GM21717 (cell line): ENCODE data around the gene ATRAID.
"Not testable (repeated sequence)": the region's sequence is repeated elsewhere in the genome, so short reads cannot be mapped to it uniquely, and the experiment has no call there.

ENCODE experiments used
- ATAC-seq: cut with Tn5 transposase; IDR thresholded peaks from one replicate; pipeline ENCODE4 v1.9.1; 2021; ENCODE audit warnings: mild to moderate bottlenecking, moderate library complexity; ENCODE audit not compliant: unreplicated experiment

Gene ATRAID, protein sequence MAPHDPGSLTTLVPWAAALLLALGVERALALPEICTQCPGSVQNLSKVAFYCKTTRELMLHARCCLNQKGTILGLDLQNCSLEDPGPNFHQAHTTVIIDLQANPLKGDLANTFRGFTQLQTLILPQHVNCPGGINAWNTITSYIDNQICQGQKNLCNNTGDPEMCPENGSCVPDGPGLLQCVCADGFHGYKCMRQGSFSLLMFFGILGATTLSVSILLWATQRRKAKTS

DNA sequence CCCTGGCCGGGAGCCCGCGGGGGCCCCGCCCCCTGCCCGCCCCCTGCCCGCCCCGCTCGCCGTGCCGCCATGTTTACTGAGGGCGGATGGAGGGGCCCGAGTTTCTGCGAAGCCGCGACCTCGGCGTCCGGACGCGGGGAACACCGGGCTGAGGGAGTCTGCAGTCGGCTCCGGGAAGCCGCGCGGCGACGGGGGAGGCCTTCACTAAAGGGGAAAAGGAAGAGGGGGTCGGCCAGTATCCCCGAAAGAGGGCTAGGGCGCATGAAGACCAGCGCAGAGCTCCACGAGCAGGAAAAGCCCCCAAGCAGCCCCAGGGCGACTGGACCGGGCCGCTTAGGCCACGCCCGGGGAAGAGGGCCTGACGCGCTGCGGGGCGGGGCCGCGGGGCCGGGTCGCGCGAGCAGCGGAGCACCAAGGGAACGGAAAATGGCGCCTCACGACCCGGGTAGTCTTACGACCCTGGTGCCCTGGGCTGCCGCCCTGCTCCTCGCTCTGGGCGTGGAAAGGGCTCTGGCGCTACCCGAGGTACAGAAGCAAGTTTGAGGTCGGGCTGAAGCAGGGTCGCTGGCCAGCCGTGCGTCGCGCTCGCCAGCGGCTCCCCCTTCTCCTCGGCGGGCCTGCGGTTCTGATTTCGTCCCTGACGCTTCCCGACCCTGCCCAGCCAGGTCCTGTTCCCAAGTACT is at the start of gene ATRAID, which contains the start of gene SLC5A6:
ATRAID (plus strand) TSS at position 99 of the 683 bp plus-strand sequence; CDS start at position 427, 328 bp downstream.
SLC5A6 (minus strand) TSS at position 326 of the 683 bp plus-strand sequence. CDS start 4,618 bp downstream, outside the sequence.
- peak; percentile 80 for ATAC-seq

DNA sequence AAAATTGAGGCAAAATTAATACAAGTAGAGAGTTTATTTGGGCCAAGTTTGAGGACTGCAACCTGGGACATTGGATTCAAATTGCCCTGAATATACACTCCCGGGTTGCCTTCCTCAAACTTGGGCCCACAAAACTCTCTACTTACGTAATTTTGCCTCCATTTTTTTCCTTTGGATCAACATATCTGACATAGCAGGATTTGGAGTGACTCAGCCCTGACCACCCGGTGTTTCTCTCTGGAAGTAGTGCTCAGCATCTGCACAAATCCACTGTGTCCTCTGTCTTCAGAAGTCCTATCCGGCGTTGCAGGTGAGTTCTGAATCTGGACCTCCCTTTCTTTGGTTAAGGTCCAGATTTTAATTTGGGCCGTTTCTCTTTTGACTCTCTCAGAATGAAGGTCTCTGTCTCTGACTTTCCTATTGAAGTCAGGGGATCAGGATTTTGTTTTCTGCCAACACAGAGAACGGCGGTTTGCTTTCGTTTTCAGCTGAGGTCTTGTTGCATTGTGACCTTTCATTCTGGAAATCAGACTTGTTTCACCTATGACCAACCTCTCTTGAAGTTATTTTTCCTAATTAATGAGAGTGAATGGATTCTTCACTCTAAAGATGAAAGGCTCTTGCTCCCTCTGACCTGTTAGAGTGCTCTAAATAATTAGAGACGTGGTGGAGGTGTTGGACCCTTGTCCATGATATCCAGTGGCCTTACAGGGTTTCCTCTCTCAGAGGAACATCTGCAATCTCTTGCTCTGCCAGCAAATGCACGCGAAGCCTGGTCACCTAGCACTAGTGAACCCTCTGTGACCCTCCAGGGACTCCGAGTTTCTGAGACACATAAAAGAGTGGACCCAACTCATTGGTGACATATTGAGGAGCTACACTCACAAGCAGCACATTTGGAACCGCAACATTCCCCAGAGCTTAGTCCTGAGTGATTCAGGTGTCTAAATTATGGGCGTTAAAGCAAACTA is 49.4 kb upstream of the ATRAID start:
- ATAC-seq: no peak

DNA sequence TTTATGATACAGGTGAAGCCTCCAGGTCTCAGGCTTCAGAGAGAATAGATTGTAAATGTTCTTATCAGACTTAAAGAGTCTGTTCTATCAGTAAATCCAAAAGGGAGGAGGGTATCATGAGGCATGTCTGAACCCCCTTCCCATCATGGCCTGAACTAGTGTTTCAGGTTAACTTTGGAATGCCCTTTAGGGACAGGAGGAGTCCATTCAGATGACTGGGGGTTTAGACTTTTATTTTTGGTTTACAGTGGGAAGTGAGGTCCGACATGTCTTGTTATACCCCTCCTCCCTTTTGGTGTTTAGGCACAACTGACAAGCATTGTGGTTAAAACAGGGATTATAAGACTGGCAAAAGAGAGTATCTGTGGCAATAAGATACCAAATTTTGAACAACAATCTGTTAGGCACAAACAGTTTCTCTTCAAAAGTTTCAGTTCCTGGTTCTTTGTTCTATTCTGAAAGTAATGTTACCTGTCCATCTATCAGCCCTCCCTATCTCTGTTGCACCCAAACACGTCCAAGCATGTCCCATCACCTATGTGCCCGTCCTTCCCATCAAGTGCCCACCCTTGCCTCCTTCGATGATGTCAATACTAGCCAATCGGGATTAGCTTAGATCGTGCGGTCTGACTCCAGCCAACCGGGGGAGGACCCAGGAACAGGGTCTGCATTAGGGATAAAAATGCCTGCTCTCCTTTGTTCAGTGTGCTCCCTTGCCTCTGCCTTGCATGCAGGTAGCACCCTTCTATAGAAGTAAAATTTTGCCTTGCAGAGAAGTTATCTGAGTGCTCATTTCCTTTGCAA is 46.7 kb upstream of the ATRAID start:
- ATAC-seq: no peak

DNA sequence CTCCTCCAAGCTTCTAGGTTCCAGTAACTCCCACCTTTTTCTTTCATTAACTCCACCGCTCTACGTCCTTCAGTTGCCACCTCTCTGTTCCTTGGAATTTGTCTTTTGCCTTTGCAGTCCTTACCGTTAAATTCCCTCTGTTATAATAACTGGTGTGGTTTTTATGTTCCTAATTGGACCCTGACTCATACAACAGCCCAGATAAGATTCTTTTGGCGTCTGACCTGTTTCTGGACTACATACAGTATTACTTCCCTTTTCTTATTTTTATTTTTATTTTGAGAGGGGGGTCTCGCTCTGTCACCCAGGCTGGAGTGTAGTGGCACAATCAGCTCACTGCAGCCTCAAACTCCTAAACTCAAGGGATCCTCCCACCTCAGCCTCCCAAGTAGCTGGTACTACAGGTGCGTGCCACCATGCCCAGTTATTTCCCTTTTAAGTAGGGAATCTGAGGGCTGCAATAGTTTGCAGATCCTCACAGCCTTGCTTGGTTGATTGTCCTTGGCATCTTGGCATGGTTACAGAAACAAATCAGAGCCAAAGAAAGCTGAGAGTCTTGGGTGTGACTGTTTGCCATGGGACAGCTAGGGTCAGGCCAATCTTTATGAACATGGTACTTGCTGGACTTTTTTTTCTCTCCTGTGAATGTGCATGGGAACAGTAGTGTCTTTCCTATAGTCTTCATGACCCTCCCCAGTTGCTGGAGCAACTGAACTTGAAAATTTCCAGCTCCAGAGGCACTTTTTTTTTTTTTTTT is 41.1 kb upstream of the ATRAID start:
- ATAC-seq: no peak

DNA sequence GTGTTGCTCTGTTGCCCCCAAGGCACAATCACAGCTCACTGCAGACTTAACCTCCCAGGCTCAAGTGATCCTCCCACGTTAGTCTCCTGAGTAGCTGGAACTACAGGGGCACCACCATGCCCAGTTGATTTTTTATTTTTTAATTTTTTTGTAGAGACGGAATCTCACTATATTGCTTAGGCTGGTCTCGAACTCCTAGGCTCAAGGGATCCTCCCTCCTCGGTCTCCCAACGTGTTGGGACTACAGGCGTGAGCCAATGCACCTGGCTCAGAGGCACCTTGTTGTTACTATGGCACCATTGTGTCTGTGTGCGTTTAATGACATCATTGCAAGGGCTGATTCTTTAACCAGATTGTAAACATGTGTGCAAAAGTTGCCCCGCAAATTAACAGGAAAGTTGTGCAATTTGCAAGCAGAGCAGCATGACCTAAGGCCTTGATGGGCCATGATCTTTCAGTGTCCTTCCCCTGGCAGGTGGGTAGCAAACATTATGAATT is 40.4 kb upstream of the ATRAID start:
- ATAC-seq: no peak

DNA sequence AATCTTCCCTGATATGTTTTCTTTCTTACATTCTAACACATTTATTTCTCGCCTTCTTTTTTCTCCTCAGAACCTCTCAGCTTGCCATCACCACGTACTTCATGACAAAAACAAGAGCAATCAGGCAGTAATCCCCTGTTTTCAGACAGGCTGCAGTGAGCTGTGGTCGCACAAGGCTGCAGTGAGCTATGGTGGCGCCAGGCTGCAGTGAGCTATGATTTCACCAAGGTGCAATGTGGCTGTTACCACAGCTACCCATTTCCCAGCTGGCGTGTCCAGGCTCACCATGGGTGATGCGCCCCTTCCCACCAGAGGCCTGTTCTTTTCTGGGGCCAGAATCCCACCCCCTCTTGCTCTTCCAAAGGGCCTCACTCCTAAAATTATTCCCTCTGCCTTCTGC is 37.2 kb upstream of the ATRAID start:
- ATAC-seq: no peak

DNA sequence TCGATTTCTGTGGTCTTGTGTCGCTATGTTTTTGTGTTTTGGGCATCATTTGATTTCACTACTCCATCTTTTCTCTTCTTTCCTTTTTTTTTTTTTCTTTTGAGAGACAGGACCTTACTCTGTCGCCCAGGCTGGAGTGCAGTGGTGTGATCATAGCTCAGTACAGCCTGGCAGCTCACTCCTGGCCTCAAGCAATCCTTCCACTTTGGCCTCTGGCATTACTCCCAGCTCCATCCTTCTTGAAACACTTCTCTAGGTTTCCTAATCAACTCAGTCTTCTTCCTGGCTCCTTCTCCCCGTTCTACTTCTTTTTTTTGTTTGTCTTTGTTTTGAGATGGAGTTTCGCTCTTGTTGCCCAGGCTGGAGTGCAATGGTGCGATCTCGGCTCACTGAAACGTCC is 36.5 kb upstream of the ATRAID start:
- ATAC-seq: no peak

DNA sequence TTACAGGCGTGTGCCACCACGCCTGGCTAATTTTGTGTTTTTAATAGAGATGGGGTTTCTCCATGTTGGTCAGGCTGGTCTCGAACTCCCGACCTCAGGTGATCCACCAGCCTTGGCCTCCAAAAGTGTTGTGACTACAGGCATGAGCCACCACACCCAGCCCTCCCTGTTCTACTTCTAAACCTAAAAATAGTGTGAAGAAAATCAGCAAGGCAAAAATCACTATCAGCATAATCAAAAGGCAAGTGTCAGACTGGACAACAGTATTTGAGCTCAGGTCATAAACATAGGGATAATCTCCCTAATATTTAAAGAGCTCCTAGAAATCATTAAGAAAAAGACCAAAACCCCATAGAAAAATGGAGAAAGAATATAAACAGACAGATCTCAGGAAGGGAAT is 36.1 kb upstream of the ATRAID start:
- not testable (repeated sequence) for ATAC-seq

DNA sequence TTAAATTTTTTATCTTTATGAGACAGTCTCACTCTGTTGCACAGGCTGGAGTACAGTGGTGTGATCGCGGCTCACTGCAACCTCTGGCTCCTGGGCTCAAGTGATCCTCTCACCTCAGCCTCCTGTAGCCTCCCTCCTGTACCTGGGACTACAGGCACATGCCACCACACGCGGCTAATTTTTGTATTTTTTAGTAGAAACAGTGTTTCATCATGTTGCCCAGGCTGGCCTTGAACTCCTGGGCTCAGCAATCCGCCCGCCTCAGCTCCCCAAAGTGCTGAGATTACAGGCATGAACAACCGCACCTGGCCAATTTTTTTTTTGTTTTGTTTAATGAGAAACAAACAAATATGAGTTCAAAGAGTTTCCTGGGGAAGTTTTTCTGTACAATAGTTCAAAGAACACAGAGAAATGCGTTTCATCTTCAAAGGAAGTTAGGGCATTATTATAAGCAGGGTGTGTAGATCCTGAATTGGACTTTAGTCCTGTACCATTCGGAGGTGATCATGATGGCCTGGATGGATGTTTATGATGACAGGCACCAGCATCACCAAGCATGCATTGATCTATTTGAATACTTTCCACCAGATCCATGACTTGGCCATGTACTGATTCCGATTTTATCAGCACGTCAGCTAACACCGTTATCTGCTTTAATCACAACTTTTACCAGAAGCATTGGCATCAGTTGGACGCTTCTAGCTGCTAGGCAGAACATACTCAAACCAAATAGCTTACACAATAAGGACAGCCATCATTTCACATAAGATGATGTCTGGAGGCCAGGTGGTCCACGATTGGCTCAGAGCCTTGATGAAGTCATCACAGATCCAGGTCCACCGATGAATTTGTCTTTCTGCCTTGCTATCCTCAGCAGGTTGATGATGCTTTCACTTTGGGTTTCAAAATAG is 34.1 kb upstream of the ATRAID start:
- no peak for ATAC-seq

DNA sequence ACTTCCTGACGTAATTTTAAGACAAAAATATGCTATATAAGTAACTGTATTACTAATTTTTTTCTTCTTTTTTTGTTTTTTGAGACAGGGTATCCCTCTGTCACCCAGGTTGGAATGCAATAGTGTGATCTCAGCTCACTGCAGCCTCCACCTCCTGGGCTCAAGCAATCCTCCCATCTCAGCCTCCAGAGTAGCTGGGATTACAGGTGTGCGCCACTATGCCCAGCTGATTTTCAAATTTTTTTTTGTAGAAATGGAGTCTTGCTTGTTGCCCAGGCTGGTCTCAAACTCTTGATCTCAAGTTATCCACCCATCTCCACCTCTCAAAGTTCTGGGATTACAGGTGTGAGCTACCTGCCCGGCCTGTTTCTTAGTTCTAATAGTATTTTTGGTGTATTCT is 33.4 kb upstream of the ATRAID start:
- ATAC-seq: no peak

DNA sequence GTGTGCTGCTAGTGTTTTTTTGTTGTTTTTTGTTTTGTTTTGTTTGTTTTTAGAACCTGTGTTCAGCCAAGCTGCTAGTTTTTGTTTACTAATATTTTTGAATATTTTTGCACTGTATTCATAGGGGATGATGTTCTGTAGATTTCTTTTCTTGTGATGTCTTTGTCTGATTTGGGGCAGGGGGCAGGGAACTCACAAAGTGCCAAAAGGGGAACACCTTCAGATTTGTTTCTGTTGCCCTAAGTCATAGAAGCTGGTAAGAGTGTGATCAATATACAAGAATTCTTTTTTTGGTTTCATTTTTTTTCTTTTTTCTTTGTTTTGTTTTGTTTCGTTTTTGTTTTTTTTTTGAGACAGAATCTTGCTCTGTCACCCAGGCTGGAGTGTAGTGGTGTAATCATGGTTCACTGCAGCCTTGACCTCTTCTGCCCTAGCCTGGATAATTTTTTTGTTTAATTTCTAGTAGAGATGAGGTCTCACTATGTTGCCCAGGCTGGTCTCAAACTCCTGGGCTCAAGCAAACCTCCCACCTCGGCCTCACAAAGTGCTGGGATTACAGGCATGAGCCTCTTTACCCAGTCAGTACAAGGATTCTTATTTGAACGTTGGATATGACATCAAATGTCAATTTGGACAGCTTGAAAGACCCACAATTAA is 32.4 kb upstream of the ATRAID start:
- no peak for ATAC-seq

DNA sequence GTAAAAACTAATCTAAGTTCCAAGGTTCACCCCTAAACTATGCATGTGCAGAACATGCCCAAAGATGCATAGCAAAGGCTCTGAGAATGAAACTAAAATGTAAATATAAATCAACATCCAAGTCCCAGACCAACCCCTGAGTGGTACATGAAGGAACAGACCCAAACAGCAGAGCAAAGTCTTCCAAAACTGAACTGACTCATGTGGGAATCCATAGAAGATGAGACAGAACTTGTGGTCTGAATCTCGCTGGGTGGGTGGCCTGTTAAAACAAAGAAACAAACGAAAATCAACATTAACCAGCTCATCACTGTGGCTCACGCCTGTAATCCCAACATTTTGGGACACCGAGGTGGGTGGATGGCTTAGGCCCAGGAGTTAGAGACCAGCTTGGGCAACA is 29.5 kb upstream of the ATRAID start:
- no peak for ATAC-seq

DNA sequence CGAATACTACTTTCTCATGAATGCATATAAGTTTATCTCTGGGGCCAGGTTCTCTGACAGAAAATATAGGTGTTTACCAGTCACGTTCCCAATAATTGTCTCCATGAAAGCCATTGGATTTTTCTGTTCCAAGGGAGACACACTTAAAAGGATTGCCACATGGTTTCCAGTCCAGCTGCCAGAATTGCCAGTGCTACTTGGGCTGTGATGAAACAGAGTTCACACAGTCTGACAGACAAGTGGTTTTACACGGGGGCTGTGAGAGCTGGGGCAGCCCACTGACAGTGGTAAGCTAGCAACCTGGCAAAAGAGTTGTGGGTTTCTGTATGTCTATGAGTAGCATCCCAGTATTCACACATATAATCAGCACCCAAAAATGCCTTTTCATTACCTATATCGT is 27.7 kb upstream of the ATRAID start:
- no peak for ATAC-seq

DNA sequence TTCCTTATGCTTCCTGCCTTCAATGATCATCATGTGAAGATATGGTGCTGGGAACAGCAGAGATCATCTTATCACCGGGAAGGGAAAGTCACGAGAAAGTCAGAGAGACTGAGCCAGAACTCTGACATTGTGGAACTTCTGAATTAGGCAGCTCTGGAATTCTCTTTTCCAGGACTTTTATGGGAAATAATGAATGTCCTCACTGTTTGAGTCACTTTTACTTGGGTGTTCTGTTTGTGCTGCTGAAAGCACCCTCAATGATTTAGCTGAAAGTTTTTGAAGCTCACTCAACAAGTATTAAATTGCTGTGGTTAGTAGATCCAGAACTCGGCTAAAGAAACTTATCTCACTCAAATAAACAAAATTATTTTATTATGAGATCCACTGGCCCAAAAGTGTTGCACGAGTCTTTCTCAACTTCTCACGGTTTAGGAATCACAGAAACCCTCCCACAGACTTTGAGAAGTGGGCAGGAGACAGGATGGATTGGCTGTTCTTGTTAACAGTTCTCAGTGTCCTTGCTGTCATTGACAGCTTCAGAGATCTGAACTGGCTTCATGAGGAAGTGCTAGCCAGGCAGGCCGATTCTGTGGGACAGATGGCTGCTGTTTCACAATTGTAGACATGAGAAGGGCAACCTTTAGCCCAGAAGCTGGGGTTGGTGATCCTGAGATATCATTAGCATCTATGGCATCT is 26.4 kb upstream of the ATRAID start:
- ATAC-seq: no peak

DNA sequence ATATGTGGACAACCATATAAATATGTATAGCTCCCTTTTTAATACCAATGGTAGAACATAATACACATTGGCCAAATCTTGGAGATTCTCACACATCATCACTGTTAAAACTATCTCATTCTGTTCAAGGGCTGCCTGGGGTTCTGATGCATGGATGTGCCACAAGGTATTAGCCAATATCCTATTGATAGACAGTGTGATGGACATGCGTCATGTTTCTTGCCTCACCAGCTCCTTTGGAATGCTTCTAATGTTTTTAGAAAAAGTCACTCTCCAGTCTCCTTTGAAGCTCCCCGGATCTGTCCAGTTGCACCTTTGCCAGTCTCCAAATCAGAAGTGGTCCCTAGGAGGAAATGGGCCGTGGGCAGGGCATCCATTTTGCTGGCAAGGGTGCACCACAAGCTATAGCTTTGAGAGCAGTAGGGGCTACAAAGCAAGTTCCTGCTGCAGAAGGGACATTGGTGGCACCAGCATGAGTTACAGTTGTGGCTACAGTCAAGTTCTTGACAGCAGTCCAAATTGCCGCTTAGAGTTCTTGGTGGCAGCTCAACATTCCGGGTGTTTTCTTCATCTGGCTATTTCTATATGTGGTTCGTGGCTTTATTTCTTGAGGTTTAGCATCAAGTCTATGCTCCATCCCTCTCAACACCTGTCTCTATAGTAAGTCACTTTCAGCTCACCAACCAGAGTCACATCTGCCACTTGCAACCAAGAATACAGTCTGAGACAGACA is 25.1 kb upstream of the ATRAID start:
- ATAC-seq: no peak

DNA sequence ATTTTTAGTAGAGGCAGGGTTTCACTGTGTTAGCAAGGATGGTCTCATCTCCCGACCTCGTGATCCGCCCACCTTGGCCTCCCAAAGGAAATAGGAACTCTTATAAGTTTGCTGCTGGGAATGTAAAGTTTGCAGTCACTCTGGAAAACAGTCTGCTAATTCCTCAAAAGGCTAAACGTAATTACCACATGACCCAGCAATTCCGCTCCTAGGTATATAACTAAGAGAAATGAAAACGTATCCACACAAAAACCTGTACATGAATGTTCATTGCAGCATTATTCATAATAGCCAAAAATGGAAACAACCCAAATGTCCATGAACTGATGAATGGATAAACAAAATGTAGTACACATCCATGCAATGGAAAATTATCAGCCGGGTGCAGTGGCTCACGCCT is 21.9 kb upstream of the ATRAID start:
- ATAC-seq: no peak
